ENCODE data around the gene PARD3.
A peak's percentile ranks its signal among the peaks of the same experiment; 100 is the strongest.

PARD3 gene

DNA sequence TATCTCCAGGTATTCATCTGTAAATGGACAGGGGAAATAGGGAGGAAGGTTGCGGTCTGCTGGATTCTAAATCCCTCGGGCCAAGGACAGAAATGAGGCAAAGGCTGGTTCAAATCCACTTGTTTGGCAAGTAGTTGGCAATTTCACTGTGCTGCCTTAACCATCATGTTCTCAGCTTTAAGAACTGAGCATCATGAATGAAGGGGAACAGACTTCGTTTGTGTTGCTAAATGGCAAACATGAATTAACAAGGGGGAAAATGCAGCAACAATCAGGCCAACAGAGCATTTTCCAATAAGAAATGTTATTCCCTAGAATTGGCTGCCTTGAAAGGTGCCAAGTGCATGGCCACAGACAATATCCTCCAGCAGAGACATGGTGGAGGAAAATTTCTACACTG, 36.9 kb downstream of the PARD3 start:
- TF ChIP-seq, protein P1, sequence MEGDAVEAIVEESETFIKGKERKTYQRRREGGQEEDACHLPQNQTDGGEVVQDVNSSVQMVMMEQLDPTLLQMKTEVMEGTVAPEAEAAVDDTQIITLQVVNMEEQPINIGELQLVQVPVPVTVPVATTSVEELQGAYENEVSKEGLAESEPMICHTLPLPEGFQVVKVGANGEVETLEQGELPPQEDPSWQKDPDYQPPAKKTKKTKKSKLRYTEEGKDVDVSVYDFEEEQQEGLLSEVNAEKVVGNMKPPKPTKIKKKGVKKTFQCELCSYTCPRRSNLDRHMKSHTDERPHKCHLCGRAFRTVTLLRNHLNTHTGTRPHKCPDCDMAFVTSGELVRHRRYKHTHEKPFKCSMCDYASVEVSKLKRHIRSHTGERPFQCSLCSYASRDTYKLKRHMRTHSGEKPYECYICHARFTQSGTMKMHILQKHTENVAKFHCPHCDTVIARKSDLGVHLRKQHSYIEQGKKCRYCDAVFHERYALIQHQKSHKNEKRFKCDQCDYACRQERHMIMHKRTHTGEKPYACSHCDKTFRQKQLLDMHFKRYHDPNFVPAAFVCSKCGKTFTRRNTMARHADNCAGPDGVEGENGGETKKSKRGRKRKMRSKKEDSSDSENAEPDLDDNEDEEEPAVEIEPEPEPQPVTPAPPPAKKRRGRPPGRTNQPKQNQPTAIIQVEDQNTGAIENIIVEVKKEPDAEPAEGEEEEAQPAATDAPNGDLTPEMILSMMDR (IDR thresholded peaks at IDR 0.05; ENCODE audit: insufficient read depth, low read depth, low read length, missing control alignments), result no peak
- no peak for DNase-seq (ENCODE audit: low read depth)
- H3K4me3 ChIP-seq (ENCODE audit: low read depth, low read length), result no peak overlapping the region

GRCh38 chr10:34776090-34776690, 38.9 kb downstream of the PARD3 start:
- H3K4me3 ChIP-seq (ENCODE audit: low read depth, low read length), result no peak overlapping the region
- DNase-seq (ENCODE audit: low read depth), result no peak
- TF ChIP-seq, protein P1 (IDR thresholded peaks at IDR 0.05; ENCODE audit: insufficient read depth, low read depth, low read length, missing control alignments), result no peak

DNA sequence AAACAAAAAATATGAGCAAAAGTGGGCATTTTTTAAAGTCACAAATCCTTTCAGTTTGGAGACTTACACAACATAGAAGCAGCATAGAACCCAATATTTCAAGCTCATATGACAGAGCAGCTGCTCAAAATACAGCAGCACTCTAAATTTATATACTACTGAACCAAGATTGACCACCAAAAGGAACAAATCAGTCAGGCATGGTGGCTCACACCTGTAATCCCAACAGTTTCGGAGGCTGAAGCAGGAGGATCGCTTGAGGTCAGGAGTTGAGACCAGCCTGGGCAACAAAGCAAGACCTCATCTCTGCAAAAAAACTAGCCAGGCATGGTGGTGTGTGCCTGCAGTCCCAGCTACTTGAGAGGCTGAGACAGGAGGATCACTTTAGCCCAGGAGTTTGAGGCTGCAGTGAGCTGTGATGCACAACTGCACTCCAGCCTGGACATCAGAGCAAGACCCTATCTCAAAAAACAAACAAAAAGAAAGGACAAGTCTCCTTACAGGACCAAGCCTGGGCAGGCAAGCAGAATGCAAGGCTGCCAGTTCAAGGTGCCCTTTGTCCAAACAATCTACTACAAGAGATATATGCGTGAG, 40.0 kb downstream of the PARD3 start:
- no peak overlapping the region for H3K4me3 ChIP-seq (ENCODE audit: low read depth, low read length)
- TF ChIP-seq, protein P1 (IDR thresholded peaks at IDR 0.05; ENCODE audit: insufficient read depth, low read depth, low read length, missing control alignments), result no peak
- DNase-seq (ENCODE audit: low read depth), result peak; percentile 8

DNA sequence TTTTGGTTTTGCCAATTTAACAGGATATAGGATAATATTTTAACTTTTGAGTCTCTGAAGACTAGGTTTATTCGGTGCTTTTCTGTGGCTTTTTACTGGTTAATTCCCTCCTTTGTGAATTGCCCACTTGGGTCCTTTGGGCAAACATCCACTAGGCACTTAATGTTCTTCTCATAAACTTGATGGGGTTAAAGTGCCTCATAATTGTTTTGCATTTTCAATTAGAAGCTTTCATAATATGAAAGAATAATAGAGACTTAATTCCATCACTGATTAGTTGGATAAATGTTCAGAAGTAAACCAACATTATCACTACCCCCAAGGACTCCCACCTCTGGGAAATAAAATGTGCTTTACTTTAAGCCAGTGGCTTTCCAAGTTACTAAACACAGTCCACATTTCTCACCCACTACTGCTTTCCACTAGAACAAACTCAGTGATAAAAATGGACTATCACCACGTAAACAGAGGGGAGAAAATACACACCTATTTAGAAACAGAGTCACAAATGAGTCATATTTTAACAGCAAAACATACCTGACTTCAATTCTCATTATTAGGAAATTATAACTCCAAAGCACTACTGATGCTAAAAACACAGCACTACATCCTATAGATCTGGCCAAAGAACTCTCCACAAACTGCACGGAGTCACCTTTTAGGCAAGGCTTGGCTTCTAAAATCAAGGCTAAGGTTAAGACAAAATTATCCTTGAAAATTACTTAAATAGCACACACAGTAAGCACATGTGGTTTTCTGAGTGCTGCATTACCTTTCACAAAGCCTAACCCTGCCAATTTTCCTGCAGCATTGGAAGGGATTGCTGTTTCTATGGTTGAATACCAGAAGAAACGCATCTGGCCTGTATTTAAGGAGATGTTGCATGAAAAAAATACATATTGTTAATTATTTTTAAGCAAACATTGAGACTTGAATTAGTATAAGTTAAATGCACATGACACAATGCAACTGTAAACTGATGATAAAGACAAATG, 41.2 kb downstream of the PARD3 start:
- no peak for DNase-seq (ENCODE audit: low read depth)
- TF ChIP-seq, protein P1 (IDR thresholded peaks at IDR 0.05; ENCODE audit: insufficient read depth, low read depth, low read length, missing control alignments), result no peak
- no peak overlapping the region for H3K4me3 ChIP-seq (ENCODE audit: low read depth, low read length)

DNA sequence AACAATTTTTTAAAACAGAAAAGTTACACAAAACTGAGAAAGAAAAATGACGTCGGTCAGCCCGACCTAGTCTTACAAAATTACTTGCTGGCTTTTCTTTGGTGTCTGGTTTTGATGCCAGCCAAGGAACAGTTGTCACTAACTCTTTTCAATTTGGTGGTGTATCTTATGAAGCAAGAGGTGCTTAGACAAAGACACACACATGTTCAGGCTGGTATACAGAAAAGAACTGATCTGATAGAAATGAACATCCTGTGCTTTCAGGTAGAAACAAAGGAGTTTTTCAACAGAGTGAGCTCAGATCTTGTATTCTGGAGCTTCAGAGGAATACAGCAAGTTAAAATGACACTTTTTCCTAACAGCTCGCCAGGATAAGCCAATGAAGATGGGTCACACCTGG, 43.6 kb downstream of the PARD3 start:
- TF ChIP-seq, protein P1 (IDR thresholded peaks at IDR 0.05; ENCODE audit: insufficient read depth, low read depth, low read length, missing control alignments), result no peak
- H3K4me3 ChIP-seq (ENCODE audit: low read depth, low read length), result no peak overlapping the region
- no peak for DNase-seq (ENCODE audit: low read depth)

GRCh38 chr10:34771106-34771505, 44.0 kb downstream of the PARD3 start:
- no peak overlapping the region for H3K4me3 ChIP-seq (ENCODE audit: low read depth, low read length)
- TF ChIP-seq, protein P1 (IDR thresholded peaks at IDR 0.05; ENCODE audit: insufficient read depth, low read depth, low read length, missing control alignments), result no peak
- DNase-seq (ENCODE audit: low read depth), result no peak
